AG10803 (cell line): Measurements from ENCODE around the gene SHROOM3.
A peak's percentile ranks its signal among the peaks of the same experiment; 100 is the strongest.

Source experiments
- DNase-seq: peaks from one replicate; pipeline ENCODE4 v3.0.0; 2010; ENCODE audit warnings: low read depth
- H3K4me3 ChIP-seq: 2 replicates; pipeline ENCODE4 v1.5.1; 2011; ENCODE audit warnings: mild to moderate bottlenecking, low read length, control low read depth
- TF ChIP-seq, protein P1 (sequence below): conservative IDR thresholded peaks from 2 replicates; pipeline ENCODE4 v1.5.1; 2011; ENCODE audit warnings: mild to moderate bottlenecking, low read length, control low read depth, inconsistent platforms

SHROOM3 gene

DNA sequence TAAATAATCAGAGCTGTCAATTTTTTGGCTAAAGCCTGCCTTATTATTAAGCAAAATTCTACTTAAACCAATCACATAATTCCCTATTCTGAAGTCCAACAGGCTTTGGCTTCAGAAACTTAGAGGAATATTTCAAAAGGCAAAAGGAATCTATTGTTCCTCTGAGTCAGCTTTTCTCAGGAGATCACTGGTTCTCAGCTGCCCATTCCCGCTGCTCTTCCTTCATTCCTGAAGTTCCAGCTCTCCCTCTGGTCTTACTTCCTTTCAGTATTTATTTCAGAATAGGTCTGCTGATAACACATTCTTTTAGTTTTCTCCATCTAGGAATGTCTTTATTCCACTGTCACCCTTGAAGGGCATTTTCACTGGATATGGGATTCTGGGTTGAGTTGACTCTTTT, 329.2 kb downstream of the SHROOM3 start:
- H3K4me3 ChIP-seq = no peak overlapping the region
- peak; percentile 93 for DNase-seq
- TF ChIP-seq, protein P1, sequence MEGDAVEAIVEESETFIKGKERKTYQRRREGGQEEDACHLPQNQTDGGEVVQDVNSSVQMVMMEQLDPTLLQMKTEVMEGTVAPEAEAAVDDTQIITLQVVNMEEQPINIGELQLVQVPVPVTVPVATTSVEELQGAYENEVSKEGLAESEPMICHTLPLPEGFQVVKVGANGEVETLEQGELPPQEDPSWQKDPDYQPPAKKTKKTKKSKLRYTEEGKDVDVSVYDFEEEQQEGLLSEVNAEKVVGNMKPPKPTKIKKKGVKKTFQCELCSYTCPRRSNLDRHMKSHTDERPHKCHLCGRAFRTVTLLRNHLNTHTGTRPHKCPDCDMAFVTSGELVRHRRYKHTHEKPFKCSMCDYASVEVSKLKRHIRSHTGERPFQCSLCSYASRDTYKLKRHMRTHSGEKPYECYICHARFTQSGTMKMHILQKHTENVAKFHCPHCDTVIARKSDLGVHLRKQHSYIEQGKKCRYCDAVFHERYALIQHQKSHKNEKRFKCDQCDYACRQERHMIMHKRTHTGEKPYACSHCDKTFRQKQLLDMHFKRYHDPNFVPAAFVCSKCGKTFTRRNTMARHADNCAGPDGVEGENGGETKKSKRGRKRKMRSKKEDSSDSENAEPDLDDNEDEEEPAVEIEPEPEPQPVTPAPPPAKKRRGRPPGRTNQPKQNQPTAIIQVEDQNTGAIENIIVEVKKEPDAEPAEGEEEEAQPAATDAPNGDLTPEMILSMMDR = no peak

DNA sequence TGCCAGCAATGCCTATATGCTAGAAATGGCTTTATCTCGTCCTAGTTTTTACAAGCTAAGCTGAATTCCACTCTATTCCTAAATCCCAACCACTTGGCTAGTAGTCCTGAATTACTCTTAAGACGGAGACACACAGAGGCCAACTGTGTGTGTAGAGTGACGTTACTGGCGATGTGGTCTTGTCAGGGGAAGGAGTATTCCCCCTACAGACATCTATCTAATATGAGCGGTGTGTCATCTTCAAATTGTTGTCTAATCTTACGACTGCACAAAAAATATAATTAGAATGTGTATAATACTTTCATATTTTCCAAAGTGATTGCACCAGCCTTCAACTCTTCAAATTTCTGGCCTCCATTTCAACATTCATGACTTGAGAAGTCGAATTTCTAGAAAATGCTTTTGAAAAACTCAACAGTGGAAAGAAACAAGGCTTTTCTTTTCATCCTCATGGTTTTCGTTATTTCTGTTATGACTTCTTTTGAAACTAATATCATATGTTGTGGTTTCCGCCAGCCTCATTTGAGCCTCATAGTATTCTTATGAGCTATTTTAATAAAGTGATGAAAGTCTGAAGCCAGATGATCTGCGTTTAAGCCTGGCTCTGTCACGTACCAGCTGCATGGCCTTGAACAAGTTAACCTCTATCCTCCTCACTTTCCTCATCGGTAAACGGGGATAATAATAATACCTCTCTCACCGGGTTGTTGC, 330.6 kb downstream of the SHROOM3 start:
- no peak overlapping the region for H3K4me3 ChIP-seq
- TF ChIP-seq, protein P1 = no peak
- peak; percentile 97 for DNase-seq

DNA sequence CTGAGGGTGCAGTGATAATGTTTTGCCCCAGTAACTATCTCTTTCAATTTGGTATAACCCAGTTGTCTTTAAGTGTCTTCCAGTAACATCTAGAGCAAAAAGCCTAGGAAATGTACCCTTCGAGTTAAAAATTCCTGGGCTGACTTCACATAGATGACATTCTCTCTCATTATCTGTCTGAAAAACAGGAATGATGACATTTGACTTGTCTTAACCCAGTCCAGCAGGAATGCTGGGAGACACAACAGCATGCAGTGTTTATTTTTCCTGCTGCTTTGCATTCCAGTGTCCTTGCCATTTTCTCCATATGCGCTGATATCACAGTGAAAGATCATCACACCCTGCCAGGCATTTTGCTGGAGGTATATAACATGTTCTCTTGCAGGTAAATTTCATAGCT, 333.0 kb downstream of the SHROOM3 start:
- peak; percentile 94 for DNase-seq
- TF ChIP-seq, protein P1 = no peak

DNA sequence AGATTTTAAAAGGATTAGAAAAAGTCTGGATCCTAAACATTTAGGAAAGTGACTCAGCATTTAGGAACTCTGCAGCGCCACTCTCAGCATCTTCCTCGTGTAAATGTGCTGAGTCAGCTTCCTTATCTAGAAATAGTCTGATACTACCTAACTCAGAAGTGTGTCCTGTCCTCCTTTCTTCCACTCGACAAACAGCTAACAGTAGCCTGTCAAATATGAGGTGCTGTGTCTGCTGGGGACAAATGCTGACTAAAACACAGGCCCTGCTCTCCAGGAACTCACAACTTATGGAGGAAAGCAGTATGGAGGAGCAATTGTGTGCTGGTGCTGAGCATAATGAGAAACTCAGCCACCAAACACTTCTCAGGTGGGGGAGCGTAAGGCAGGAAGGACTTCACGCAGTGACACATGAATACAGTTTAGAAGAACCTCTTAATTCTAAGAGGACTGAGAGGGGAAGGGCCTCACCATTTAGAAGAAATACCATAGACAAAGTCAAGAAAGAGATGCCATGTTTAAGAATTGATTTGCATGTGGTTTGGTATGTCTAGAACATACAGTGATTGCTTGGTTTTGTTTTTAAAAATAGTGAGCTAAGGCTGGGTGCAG, 337.6 kb downstream of the SHROOM3 start:
- DNase-seq = peak; percentile 78
- H3K4me3 ChIP-seq = no peak overlapping the region
- TF ChIP-seq, protein P1 = no peak

More for the DNA sequence above, 333.0 kb downstream of the SHROOM3 start:
- no peak overlapping the region for H3K4me3 ChIP-seq

DNA sequence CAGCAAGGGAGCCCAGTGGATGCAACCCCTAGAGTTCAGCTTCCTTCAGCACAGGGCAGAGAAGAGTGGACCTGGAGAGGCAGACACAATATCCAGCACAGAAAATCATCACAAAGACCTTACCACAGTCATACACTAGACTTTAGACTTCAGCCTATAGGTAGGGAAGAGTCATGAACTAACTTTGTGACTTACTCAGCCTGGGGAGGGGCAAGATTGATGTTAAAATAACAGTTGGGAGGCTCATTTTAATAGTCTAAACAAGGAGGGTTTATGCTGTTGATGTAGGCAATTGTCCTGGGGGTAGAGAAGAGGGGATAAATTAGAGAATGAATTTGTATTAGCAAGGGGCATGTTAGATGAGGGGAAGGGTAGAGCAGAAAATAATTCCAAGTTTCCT, 338.7 kb downstream of the SHROOM3 start:
- no peak for DNase-seq
- TF ChIP-seq, protein P1 = no peak
- H3K4me3 ChIP-seq = no peak overlapping the region

DNA sequence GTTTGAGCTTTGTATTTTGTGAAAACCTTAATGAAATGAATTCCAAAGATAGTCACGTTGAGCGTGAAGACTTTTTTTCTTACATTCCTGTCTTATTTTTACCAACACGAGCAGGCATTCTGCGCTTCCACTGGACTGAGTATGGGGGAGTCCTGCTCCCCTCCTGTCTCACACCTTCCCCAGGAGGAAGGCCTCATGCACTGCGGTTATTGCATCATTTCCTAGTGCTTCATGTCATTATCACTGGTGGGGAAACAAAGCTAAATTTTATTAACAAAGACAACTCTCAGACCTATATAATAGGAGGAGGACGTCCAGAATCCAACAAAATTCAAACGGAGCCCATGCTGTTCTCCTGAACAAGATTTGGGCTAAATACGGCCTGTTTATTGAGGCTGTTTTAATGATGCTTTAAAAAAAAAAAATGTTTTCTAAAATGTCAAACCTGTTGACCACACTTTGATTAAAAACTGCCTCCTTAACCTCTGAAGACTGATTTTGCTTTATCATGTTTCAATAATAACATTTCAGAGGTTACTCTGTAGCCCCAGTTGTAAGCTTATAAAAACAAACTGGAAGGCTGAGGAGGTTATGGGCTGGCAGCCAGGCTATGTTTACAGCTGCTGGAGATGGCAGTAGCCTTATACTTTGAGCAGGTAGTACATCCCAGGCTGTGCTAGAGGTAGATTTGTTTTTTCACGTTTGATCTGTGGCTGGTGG, 344.9 kb downstream of the SHROOM3 start:
- DNase-seq = no peak
- TF ChIP-seq, protein P1 = no peak
- no peak overlapping the region for H3K4me3 ChIP-seq
